H1 (cell line): ENCODE results near the gene ITGB4. TPM values are rescaled to one million over a fixed set of nuclear protein-coding genes. Genes with fewer than 3 reads are reported as not detected.

Experiments used
- CTCF ChIA-PET: fragments of 300-600 bp; sonication (Branson Sonifier 250); formaldehyde crosslinking; loops from one replicate; lab custom pipeline; 2021; ENCODE audit not compliant: partially characterized antibody; lab: Charles Lee
- POLR2A ChIA-PET: fragments of 300-600 bp; sonication (Branson Sonifier 250); formaldehyde crosslinking; loops from one replicate; lab custom pipeline; 2021; ENCODE audit warnings: inconsistent platforms; ENCODE audit not compliant: partially characterized antibody; lab: Charles Lee
- DNase-seq, 2 experiments: peaks; one replicate each; pipeline versions ENCODE4 v3.0.0 to v3.0.0-alpha.2; 2010 to 2022; ENCODE audit warnings: low spot score in 2 of 2, low read depth in 1 of 2, mixed read lengths in 1 of 2
- FAIRE-seq: peaks from 2 replicates; lab custom pipeline; 2011; peaks lifted over from hg19 to GRCh38; lab: Jason Lieb, UNC
- H2AFZ ChIP-seq: 2 replicates; pipeline ENCODE4 v1.8.1; 2012; ENCODE audit warnings: low read length, inconsistent platforms
- H2AK5ac ChIP-seq: 2 replicates; pipeline ENCODE4 v1.6.1; 2013; ENCODE audit warnings: low read depth, low read length
- H2BK120ac ChIP-seq: replicated peaks from 2 replicates; pipeline ENCODE3; 2013; ENCODE audit warnings: low read depth, low read length, inconsistent platforms
- H2BK12ac ChIP-seq: 2 replicates; pipeline ENCODE4 v1.6.1; 2013; ENCODE audit warnings: low read depth, low read length
- H2BK15ac ChIP-seq: 2 replicates; pipeline ENCODE4 v1.6.1; 2013; ENCODE audit warnings: low read length
- H2BK20ac ChIP-seq: 2 replicates; pipeline ENCODE4 v1.6.1; 2013; ENCODE audit warnings: low read length
- H2BK5ac ChIP-seq: 2 replicates; pipeline ENCODE4 v1.6.1; 2013; ENCODE audit warnings: low read depth, low read length
- H3K14ac ChIP-seq: 2 replicates; pipeline ENCODE4 v1.6.1; 2013; ENCODE audit warnings: inconsistent platforms; ENCODE audit not compliant: insufficient read length
- H3K18ac ChIP-seq: 2 replicates; pipeline ENCODE4 v1.6.1; 2013; ENCODE audit warnings: low read length; ENCODE audit errors: extremely low read depth
- H3K23ac ChIP-seq: 2 replicates; pipeline ENCODE4 v1.6.1; 2013; ENCODE audit warnings: inconsistent platforms; ENCODE audit not compliant: insufficient read length
- H3K23me2 ChIP-seq: 2 replicates; pipeline ENCODE4 v1.6.1; 2013; ENCODE audit warnings: low read depth, low read length
- H3K27ac ChIP-seq: 2 replicates; pipeline ENCODE4 v1.6.1; 2011; ENCODE audit warnings: low read depth, low read length, inconsistent platforms
- H3K27me3 ChIP-seq, 4 experiments: replicated peaks in 1 of 4; 1 replicate in 1 of 4; 2 replicates in 3 of 4; pipeline versions ENCODE4 v1.6.1 to v1.8.1; 2011 to 2013; ENCODE audit warnings: low read length in 3 of 4, mild to moderate bottlenecking in 3 of 4, inconsistent platforms in 2 of 4, mixed read lengths in 2 of 4, moderate library complexity in 1 of 4; ENCODE audit not compliant: control insufficient read depth in 3 of 4, insufficient read depth in 3 of 4; ENCODE audit errors: extremely low read depth in 1 of 4
- H3K36me3 ChIP-seq, 4 experiments: 2 replicates each; pipeline versions ENCODE4 v1.6.1 to v1.8.1; 2011 to 2013; ENCODE audit warnings: mild to moderate bottlenecking in 4 of 4, low read length in 3 of 4, moderate library complexity in 2 of 4, control low read depth in 1 of 4, inconsistent platforms in 1 of 4; ENCODE audit not compliant: insufficient read depth in 4 of 4, control insufficient read depth in 2 of 4
- H3K4ac ChIP-seq: replicated peaks from 2 replicates; pipeline ENCODE3; 2013; ENCODE audit warnings: low read length, low read depth, mixed read lengths, inconsistent platforms; ENCODE audit not compliant: insufficient read length
- H3K4me1 ChIP-seq, 4 experiments: replicated peaks in 1 of 4; 1 replicate in 1 of 4; 2 replicates in 3 of 4; pipeline versions ENCODE4 v1.6.1 to v1.8.1; 2011 to 2013; ENCODE audit warnings: low read length in 3 of 4, inconsistent platforms in 2 of 4, mixed read lengths in 1 of 4; ENCODE audit not compliant: insufficient read depth in 4 of 4, control insufficient read depth in 3 of 4
- H3K4me2 ChIP-seq, 2 experiments: 2 replicates each; pipeline versions ENCODE4 v1.6.1 to v1.8.1; 2011 to 2013; ENCODE audit warnings: low read depth in 2 of 2, low read length in 2 of 2, control low read depth in 1 of 2, inconsistent platforms in 1 of 2, mild to moderate bottlenecking in 1 of 2; ENCODE audit not compliant: insufficient read depth in 1 of 2
- H3K4me3 ChIP-seq, 4 experiments: fragments of 200-600, 300-600 bp in 1 of 4; sonication (generic), shearing (Covaris generic), sonication (Bioruptor Twin) in 1 of 4; 2 replicates each; pipeline versions ENCODE4 v1.5.1 to v1.8.1; 2011 to 2016; ENCODE audit warnings: low read length in 4 of 4, low read depth in 3 of 4, control low read depth in 2 of 4, inconsistent platforms in 2 of 4, mild to moderate bottlenecking in 2 of 4, mixed read lengths in 1 of 4, moderate library complexity in 1 of 4; ENCODE audit not compliant: insufficient read depth in 2 of 4; ENCODE audit errors: extremely low read depth in 1 of 4
- H3K56ac ChIP-seq: replicated peaks from 2 replicates; pipeline ENCODE3; 2013; ENCODE audit warnings: low read depth, mild to moderate bottlenecking, mixed read lengths, low read length, inconsistent platforms; ENCODE audit not compliant: insufficient read length
- H3K79me1 ChIP-seq: 2 replicates; pipeline ENCODE4 v1.6.1; 2013; ENCODE audit warnings: low read depth, low read length, control low read depth
- H3K79me2 ChIP-seq, 2 experiments: 2 replicates each; pipeline versions ENCODE4 v1.6.1 to v1.8.1; 2012 to 2013; ENCODE audit warnings: low read length in 2 of 2, mild to moderate bottlenecking in 2 of 2, inconsistent platforms in 1 of 2; ENCODE audit not compliant: insufficient read depth in 2 of 2, control insufficient read depth in 1 of 2
- H3K9ac ChIP-seq, 4 experiments: replicated peaks in 1 of 4; 1 replicate in 1 of 4; 2 replicates in 3 of 4; pipeline versions ENCODE4 v1.6.1 to v1.8.1; 2011 to 2013; ENCODE audit warnings: low read depth in 3 of 4, low read length in 3 of 4, control low read depth in 2 of 4, mild to moderate bottlenecking in 2 of 4, moderate library complexity in 2 of 4, inconsistent platforms in 1 of 4; ENCODE audit errors: extremely low read depth in 1 of 4
- H3K9me3 ChIP-seq, 2 experiments: 2 replicates each; pipeline versions ENCODE4 v1.6.1 to v1.8.1; 2012 to 2013; ENCODE audit warnings: mild to moderate bottlenecking in 2 of 2, moderate library complexity in 2 of 2, control low read depth in 1 of 2, inconsistent platforms in 1 of 2, low read depth in 1 of 2, low read length in 1 of 2, mixed read lengths in 1 of 2; ENCODE audit not compliant: insufficient read depth in 2 of 2
- H4K20me1 ChIP-seq, 2 experiments: replicated peaks in 1 of 2; 2 replicates each; pipeline versions ENCODE3 to v1.8.1; 2011 to 2013; ENCODE audit warnings: inconsistent platforms in 2 of 2, low read length in 2 of 2, mild to moderate bottlenecking in 1 of 2; ENCODE audit not compliant: insufficient read depth in 2 of 2, control insufficient read depth in 1 of 2
- H4K5ac ChIP-seq: 2 replicates; pipeline ENCODE4 v1.6.1; 2013; ENCODE audit warnings: low read length, low read depth, mixed read lengths, inconsistent platforms; ENCODE audit not compliant: insufficient read length
- H4K8ac ChIP-seq: 2 replicates; pipeline ENCODE4 v1.8.0; 2013; ENCODE audit warnings: mild to moderate bottlenecking, moderate library complexity, low read length, inconsistent platforms; ENCODE audit not compliant: insufficient read depth; ENCODE audit errors: extremely low read depth
- H4K91ac ChIP-seq: replicated peaks from 2 replicates; pipeline ENCODE3; 2013; ENCODE audit warnings: low read length, mixed read lengths, inconsistent platforms; ENCODE audit not compliant: insufficient read length
- BRCA1 ChIP-seq: IDR thresholded peaks from 2 replicates; pipeline ENCODE4 v1.6.1; 2012; ENCODE audit warnings: low read depth, low read length, improper control_type of control experiment
- CTBP2 ChIP-seq: IDR thresholded peaks from 2 replicates; pipeline ENCODE4 v1.7.0; 2011; ENCODE audit warnings: borderline replicate concordance, mild to moderate bottlenecking, moderate library complexity, mixed read lengths, low read length; ENCODE audit not compliant: insufficient read depth, insufficient read length
- JUND ChIP-seq: IDR thresholded peaks from 2 replicates; pipeline ENCODE4 v1.6.1; 2011; ENCODE audit warnings: mild to moderate bottlenecking, improper control_type of control experiment, low read length
- KDM4A ChIP-seq: IDR thresholded peaks from one replicate; pipeline ENCODE4 v1.7.1; 2012; ENCODE audit warnings: low read depth, mild to moderate bottlenecking, moderate library complexity, low read length, inconsistent platforms; ENCODE audit not compliant: severe bottlenecking
- NRF1 ChIP-seq: IDR thresholded peaks from 2 replicates; pipeline ENCODE4 v1.6.1; 2011; ENCODE audit warnings: mild to moderate bottlenecking, low read depth, low read length, improper control_type of control experiment
- RBBP5 ChIP-seq: IDR thresholded peaks from 2 replicates; pipeline ENCODE4 v1.7.1; 2012; ENCODE audit warnings: low read depth, mild to moderate bottlenecking, inconsistent platforms, low read length, moderate library complexity, borderline replicate concordance
- SIRT6 ChIP-seq: IDR thresholded peaks from one replicate; pipeline ENCODE4 v1.7.1; 2012; ENCODE audit warnings: low read length, inconsistent platforms
- SIX5 ChIP-seq: IDR thresholded peaks from 2 replicates; pipeline ENCODE4 v1.6.1; 2011; ENCODE audit warnings: mild to moderate bottlenecking, low read depth, low read length
- TAF7 ChIP-seq: optimal IDR thresholded peaks from 2 replicates; pipeline ENCODE3; 2011; ENCODE audit warnings: low read depth, mild to moderate bottlenecking, inconsistent platforms, low read length, moderate library complexity, borderline replicate concordance
- TBP ChIP-seq: IDR thresholded peaks from 2 replicates; pipeline ENCODE4 v1.6.1; 2011; ENCODE audit warnings: low read depth, low read length, improper control_type of control experiment
- TEAD4 ChIP-seq: IDR thresholded peaks from 2 replicates; pipeline ENCODE4 v1.6.1; 2012; ENCODE audit warnings: low read depth, low read length, inconsistent platforms, mixed read lengths
- YY1 ChIP-seq: IDR thresholded peaks from 2 replicates; pipeline ENCODE4 v1.6.1; 2011; ENCODE audit warnings: low read depth, mild to moderate bottlenecking, low read length
- WGBS, 2 experiments: shearing (Covaris generic) in 1 of 2; methylation state at CpG; one replicate each; pipeline versions ENCODE4 v1.1.6 to v1.1.7; 2013 to 2015; ENCODE audit warnings: low lambda C conversion rate in 2 of 2, mixed read lengths in 2 of 2, inconsistent platforms in 1 of 2, low coverage in 1 of 2, missing lambda C conversion rate in 1 of 2; ENCODE audit not compliant: insufficient replicate concordance in 2 of 2, insufficient coverage in 1 of 2, insufficient read length in 1 of 2; ENCODE audit errors: extremely low coverage in 1 of 2, missing lambda C conversion rate in 1 of 2; 5-methylcytosine and 5-hydroxymethylcytosine counted together
- polyA plus RNA-seq, 7 experiments: library from polyadenylated mRNA; depleted of rRNA in 3 of 7; stranded (reverse) in 5 of 7; unstranded in 2 of 7; fragments of >200 nt in 5 of 7; fragments of 200-250 nt in 2 of 7; gene quantifications; 1 replicate in 5 of 7; 2 replicates in 1 of 7; 4 replicates in 1 of 7; pipeline versions ENCODE4 v1.2.1 to v1.2.3, GENCODE V29; 2011 to 2013; ENCODE audit warnings: missing spikeins in 2 of 7, mixed read lengths in 2 of 7
- total RNA-seq: library from RNA; stranded (reverse); fragmentation: NEBNext Ultra II Directional; extraction: Animal tissue kit (Norgen Biotek cat#: 25700); gene quantifications from 2 replicates; pipeline ENCODE4 v1.2.1, GENCODE V29; 2021
- TF ChIP-seq, protein P1 (sequence below): IDR thresholded peaks from 2 replicates; pipeline ENCODE4 v1.6.1; 2012; ENCODE audit warnings: low read length, inconsistent platforms

Gene ITGB4
- total and polyA plus RNA-seq, 2 of the 8 experiments (the other 6 are each of a cell fraction or from before 2014, with no cell fraction given): 5.2 to 5.6 TPM

DNA sequence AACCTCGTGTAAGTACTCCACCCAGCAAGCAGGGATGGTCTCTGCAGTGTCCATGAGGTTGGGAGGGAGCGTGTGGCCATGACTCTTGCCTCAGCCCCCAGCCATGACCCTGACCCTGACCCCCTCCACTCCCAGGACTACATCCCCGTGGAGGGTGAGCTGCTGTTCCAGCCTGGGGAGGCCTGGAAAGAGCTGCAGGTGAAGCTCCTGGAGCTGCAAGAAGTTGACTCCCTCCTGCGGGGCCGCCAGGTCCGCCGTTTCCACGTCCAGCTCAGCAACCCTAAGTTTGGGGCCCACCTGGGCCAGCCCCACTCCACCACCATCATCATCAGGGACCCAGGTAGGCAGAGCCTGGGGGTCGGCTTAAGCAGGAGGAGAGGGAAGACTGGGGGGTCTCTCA, 27.4 kb downstream of the ITGB4 start:
- no peak for DNase-seq
- Histone ChIP-seq H3K23me2 (no peaks in the 10 kb centered on the region; the same call in 1 of the 2 replicates), H3K4me3 (no peak overlapping the region), H3K27ac (no peak overlapping the region), H2AK5ac (no peak overlapping the region), H4K5ac (no peak overlapping the region), H4K91ac (no peak overlapping the region), H3K18ac (no peak overlapping the region), H3K4me1 (peaks cover 0 to 3% (median under 1%) of the 10 kb centered on the region in 4 experiments; a peak in 3 of 7 replicates), H2BK12ac (no peak overlapping the region), H2AFZ (no peak overlapping the region), H3K79me1 (no peaks in the 10 kb centered on the region), H3K56ac (no peak overlapping the region), H4K8ac (no peak overlapping the region), H3K14ac (no peak overlapping the region), H2BK120ac (no peak overlapping the region), H3K9me3 (no peaks in the 10 kb centered on the region), H3K4me2 (no peak overlapping the region), H3K9ac (no peak overlapping the region), H3K23ac (no peak overlapping the region), H2BK15ac (no peak overlapping the region), H3K79me2 (no peaks in the 10 kb centered on the region), H3K27me3 (no peaks in the 10 kb centered on the region; a peak in 1 of 7 replicates), H4K20me1 (peaks cover 0 to 1% of the 10 kb centered on the region in 2 experiments), H3K36me3 (no peaks in the 10 kb centered on the region), H2BK5ac (no peak overlapping the region), H2BK20ac (no peak overlapping the region), H3K4ac (no peak overlapping the region)
- no peak for FAIRE-seq
- ChIA-PET CTCF (interaction anchor here (0.8 to 19.5 kb wide), 29 partner anchors 11 to 418 kb away, joined by 3 to 359 read pairs (median 40); partner anchors contain the start of genes GALK1, ITGB4, RECQL5 and SAP30BP), POLR2A (interaction anchor here (0.8 to 2.6 kb wide), 9 partner anchors 11 to 160 kb away, joined by 3 to 11 read pairs (median 4); no protein-coding TSS in a partner anchor)
- 97% methylated on average over 9 of the region's 9 CpGs; no CpG with 5 or more reads in 1 of the 2 experiments for WGBS, 2 experiments
- no peak for TF ChIP-seq RBBP5
- no peak for TF ChIP-seq SIRT6
- TF ChIP-seq TBP: no peak
- no peak for TF ChIP-seq KDM4A
- TF ChIP-seq TAF7: no peak
- TF ChIP-seq SIX5: no peak
- no peak for TF ChIP-seq YY1
- no peak for TF ChIP-seq JUND
- TF ChIP-seq CTBP2: no peak
- TF ChIP-seq BRCA1: no peak
- no peak for TF ChIP-seq TEAD4
- TF ChIP-seq, protein P1, sequence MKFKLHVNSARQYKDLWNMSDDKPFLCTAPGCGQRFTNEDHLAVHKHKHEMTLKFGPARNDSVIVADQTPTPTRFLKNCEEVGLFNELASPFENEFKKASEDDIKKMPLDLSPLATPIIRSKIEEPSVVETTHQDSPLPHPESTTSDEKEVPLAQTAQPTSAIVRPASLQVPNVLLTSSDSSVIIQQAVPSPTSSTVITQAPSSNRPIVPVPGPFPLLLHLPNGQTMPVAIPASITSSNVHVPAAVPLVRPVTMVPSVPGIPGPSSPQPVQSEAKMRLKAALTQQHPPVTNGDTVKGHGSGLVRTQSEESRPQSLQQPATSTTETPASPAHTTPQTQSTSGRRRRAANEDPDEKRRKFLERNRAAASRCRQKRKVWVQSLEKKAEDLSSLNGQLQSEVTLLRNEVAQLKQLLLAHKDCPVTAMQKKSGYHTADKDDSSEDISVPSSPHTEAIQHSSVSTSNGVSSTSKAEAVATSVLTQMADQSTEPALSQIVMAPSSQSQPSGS: no peak
- no peak for TF ChIP-seq NRF1
